K562 (cell line): ENCODE data around the gene ZSWIM9. TPM values are rescaled to one million over a fixed set of nuclear protein-coding genes. Genes with fewer than 3 reads are reported as not detected.

Source experiments
- ATAC-seq: fragments of 200-7000 bp; cut with Tn5 transposase; 3 replicates; pipeline ENCODE4 v1.9.1; 2020; ENCODE audit warnings: moderate library complexity
- BruUV-seq: library from RNA; stranded (reverse); fragments of 400-500 nt; replicated peaks from 2 replicates; lab custom pipeline; 2021; lab: Mats Ljungman, UMichigan
- CTCF ChIA-PET: fragments of 300-600 bp; formaldehyde crosslinking; extraction: SDS; loops from one replicate; lab custom pipeline; 2021; ENCODE audit warnings: low intra/inter-chr PET ratio; lab: Yijun Ruan, JAX
- POLR2A ChIA-PET: fragments of 300-600, 350-650 bp; sonication (Branson Sonifier 250); formaldehyde crosslinking; extraction: SDS; loops from one replicate; lab custom pipeline; 2021; ENCODE audit warnings: antibody characterized with exemption, inconsistent platforms; lab: Yijun Ruan, JAX
- DNase-seq, 4 experiments: peaks; one replicate each; pipeline versions ENCODE4 v3.0.0 to v3.0.0-alpha.2; 2011 to 2018; ENCODE audit warnings: low spot score in 3 of 4, mixed read lengths in 3 of 4; ENCODE audit errors: extremely low read depth in 1 of 4
- FAIRE-seq: peaks from 2 replicates; lab custom pipeline; 2011; peaks lifted over from hg19 to GRCh38; lab: Jason Lieb, UNC
- H2AFZ ChIP-seq: 2 replicates; pipeline ENCODE4 v1.6.0; 2011; ENCODE audit warnings: low read depth, low read length, control low read depth, inconsistent platforms
- H3K27ac ChIP-seq: fragments of 200-600 bp; 3 replicates; pipeline ENCODE4 v1.8.0; 2011; ENCODE audit warnings: low read depth, mild to moderate bottlenecking, control low read depth, inconsistent platforms, low read length, moderate library complexity, mixed read lengths; ENCODE audit errors: extremely low read depth
- H3K27me3 ChIP-seq, 2 experiments: fragments of 300-600 bp in 1 of 2; 2 replicates in 1 of 2; 3 replicates in 1 of 2; pipeline versions ENCODE4 v1.6.0 to v1.8.0; 2011; ENCODE audit warnings: inconsistent platforms in 2 of 2, low read length in 2 of 2, mild to moderate bottlenecking in 1 of 2, mixed read lengths in 1 of 2, moderate library complexity in 1 of 2; ENCODE audit not compliant: control insufficient read depth in 2 of 2, insufficient read depth in 2 of 2
- H3K36me3 ChIP-seq: fragments of 300-600 bp; 3 replicates; pipeline ENCODE4 v1.8.0; 2011; ENCODE audit warnings: mild to moderate bottlenecking, low read length, inconsistent platforms; ENCODE audit not compliant: control insufficient read depth, insufficient read depth
- H3K4me1 ChIP-seq, 2 experiments: fragments of 200-600 bp in 1 of 2; replicated peaks in 1 of 2; 2 replicates in 1 of 2; 3 replicates in 1 of 2; pipeline versions ENCODE4 v1.5.1 to v1.8.0; 2011; ENCODE audit warnings: inconsistent platforms in 2 of 2, low read length in 2 of 2, mild to moderate bottlenecking in 1 of 2, mixed read lengths in 1 of 2, moderate library complexity in 1 of 2; ENCODE audit not compliant: control insufficient read depth in 2 of 2, insufficient read depth in 2 of 2
- H3K4me2 ChIP-seq: 2 replicates; pipeline ENCODE4 v1.6.1; 2011; ENCODE audit warnings: low read length, control low read depth, inconsistent platforms, mixed read lengths; ENCODE audit not compliant: insufficient read depth
- H3K4me3 ChIP-seq: fragments of 200-600 bp; sonication (generic), shearing (Covaris generic); 2 replicates; pipeline ENCODE4 v1.5.1; 2016; ENCODE audit warnings: control low read depth, inconsistent platforms
- H3K79me2 ChIP-seq: fragments of 200-600 bp; 3 replicates; pipeline ENCODE4 v1.8.0; 2011; ENCODE audit warnings: low read length, inconsistent platforms; ENCODE audit not compliant: control insufficient read depth, insufficient read depth
- H3K9ac ChIP-seq, 2 experiments: 2 replicates each; pipeline versions ENCODE4 v1.6.0 to v1.6.1; 2011; ENCODE audit warnings: low read depth in 2 of 2, low read length in 2 of 2, control low read depth in 1 of 2, inconsistent platforms in 1 of 2, mild to moderate bottlenecking in 1 of 2, mixed read lengths in 1 of 2; ENCODE audit not compliant: insufficient read depth in 1 of 2
- H3K9me1 ChIP-seq: one replicate; pipeline ENCODE4 v1.6.0; 2011; ENCODE audit warnings: inconsistent platforms, mild to moderate bottlenecking, low read length, moderate library complexity; ENCODE audit not compliant: control insufficient read depth, insufficient read depth
- H3K9me3 ChIP-seq: replicated peaks from 2 replicates; pipeline ENCODE4 v1.5.1; 2011; ENCODE audit warnings: low read depth, low read length, inconsistent platforms; ENCODE audit not compliant: control insufficient read depth, insufficient read depth
- H4K20me1 ChIP-seq: replicated peaks from 2 replicates; pipeline ENCODE4 v1.6.1; 2011; ENCODE audit warnings: low read length, inconsistent platforms, mixed read lengths; ENCODE audit not compliant: control insufficient read depth, insufficient read depth
- NKRF ChIP-seq: fragments of 450-650 bp; IDR thresholded peaks from 2 replicates; pipeline ENCODE4 v1.6.1; 2016; ENCODE audit warnings: borderline replicate concordance
- SPI1 ChIP-seq: IDR thresholded peaks from 2 replicates; pipeline ENCODE4 v1.6.1; 2011; ENCODE audit warnings: low read depth, low read length, control low read depth, borderline replicate concordance
- SRSF3 ChIP-seq: fragments of 200-400 bp; formaldehyde crosslinking; IDR thresholded peaks from 2 replicates; pipeline ENCODE4 v1.6.1; 2016; ENCODE audit warnings: mild to moderate bottlenecking, low read length, moderate library complexity; ENCODE audit not compliant: insufficient read depth
- WGBS: fragments of 100-300 bp; shearing (Covaris generic); methylation state at CpG from one replicate; pipeline ENCODE4 v1.1.6; 2016; ENCODE audit warnings: low coverage, mixed read lengths; ENCODE audit not compliant: insufficient coverage; ENCODE audit errors: missing lambda C conversion rate; 5-methylcytosine and 5-hydroxymethylcytosine counted together
- in situ Hi-C: fragments of 300-500 bp; cut with MboI; formaldehyde crosslinking; loops from 4 replicates; pipeline ENCODE4 v1.15.0; 2018; ENCODE audit warnings: inconsistent platforms, mixed read lengths
- intact Hi-C: fragments of 100-400 bp; cut with micrococcal nuclease; formaldehyde crosslinking; loops from 2 replicates; pipeline ENCODE4 v1.14.2; 2022
- polyA plus RNA-seq, 8 experiments: library from polyadenylated mRNA; depleted of rRNA in 4 of 8; stranded (reverse) in 5 of 8; unstranded in 3 of 8; fragments of >200 nt; fragmentation: Nextera tagmentation in 2 of 8; fragmentation: Illumina TruSeq in 1 of 8; extraction: Ambion mirVana in 2 of 8; extraction: Trizol in 1 of 8; gene quantifications; 2 replicates each; pipeline versions ENCODE4 v1.2.1 to v1.2.3, GENCODE V29; 2011 to 2014; ENCODE audit warnings: inconsistent platforms in 1 of 8, missing spikeins in 1 of 8
- total RNA-seq, 7 experiments: library from RNA; depleted of rRNA in 6 of 7; stranded (reverse); fragments of >200 nt in 6 of 7; fragmentation: Illumina TruSeq in 2 of 7; extraction: Trizol in 2 of 7; gene quantifications; 2 replicates each; pipeline versions ENCODE4 v1.2.1 to v1.2.3, GENCODE V29; 2011 to 2021; ENCODE audit warnings: low replicate concordance in 1 of 7

Gene ZSWIM9
- total and polyA plus RNA-seq, 9 of the 15 experiments (the other 6 are each of a cell fraction or from before 2014, with no cell fraction given), result 0.04 to 1.4 (median 0.34) TPM; not detected in 1

GRCh38 chr19:48244281-48244680 lies 73.8 kb downstream of the ZSWIM9 start:
- in situ Hi-C loops (no loop called here), intact Hi-C loops (no loop called here)
- Histone ChIP-seq H3K9me1 (no peaks in the 10 kb centered on the region), H3K36me3 (peaks cover 18% of the 10 kb centered on the region; the same call in 1 of the 3 replicates), H2AFZ (no peak overlapping the region), H3K27ac (no peak overlapping the region), H3K27me3 (no peaks in the 10 kb centered on the region), H3K4me2 (no peak overlapping the region), H3K9ac (no peak overlapping the region), H3K4me3 (no peak overlapping the region), H3K4me1 (peaks cover 0 to 9% of the 10 kb centered on the region in 2 experiments; a peak in 3 of 5 replicates), H3K9me3 (no peaks in the 10 kb centered on the region), H3K79me2 (no peaks in the 10 kb centered on the region), H4K20me1 (no peaks in the 10 kb centered on the region)
- BruUV-seq, result no TSS peak
- FAIRE-seq, result peak; percentile 63
- ATAC-seq, result no peak
- ChIA-PET POLR2A (interaction anchor here (2.3 kb wide), 1 partner anchor 11 kb away, joined by 11 read pairs; the partner anchor contains the start of gene CARD8), CTCF (no interaction called here)
- DNase-seq, result no peak
- whole genome bisulfite sequencing, result 58% methylated on average over 5 of the region's 5 CpGs
- TF ChIP-seq NKRF, result no peak
- no peak for TF ChIP-seq SRSF3
- peak; percentile 68; the same call in 1 of the 2 replicates for TF ChIP-seq SPI1
- TF ChIP-seq, all 486 proteins: peak for 1
